Fibroblast of lung (primary cell): ENCODE results near the gene RAB31. TPM values are rescaled to one million over a fixed set of nuclear protein-coding genes. Genes with fewer than 3 reads are reported as not detected.

Source experiments
- DNase-seq, 2 donors: peaks; one replicate each; pipeline versions ENCODE4 v3.0.0 to v3.0.0-alpha.2; 2010; ENCODE audit warnings: low read depth in 2 of 2
- H2AFZ ChIP-seq: 2 replicates; pipeline ENCODE4 v1.5.1; 2012; ENCODE audit warnings: low read length, control low read depth, inconsistent platforms
- H3K27ac ChIP-seq: 2 replicates; pipeline ENCODE4 v1.5.1; 2011; ENCODE audit warnings: low read length, control low read depth; ENCODE audit not compliant: insufficient read depth
- H3K27me3 ChIP-seq: 2 replicates; pipeline ENCODE4 v1.5.1; 2011; ENCODE audit warnings: mild to moderate bottlenecking, low read length; ENCODE audit not compliant: control insufficient read depth, insufficient read depth
- H3K36me3 ChIP-seq: 2 replicates; pipeline ENCODE4 v1.5.1; 2011; ENCODE audit warnings: low read length; ENCODE audit not compliant: control insufficient read depth, insufficient read depth
- H3K4me1 ChIP-seq: 2 replicates; pipeline ENCODE4 v1.5.1; 2011; ENCODE audit warnings: low read length; ENCODE audit not compliant: control insufficient read depth, insufficient read depth; ENCODE audit errors: extremely low read depth
- H3K4me2 ChIP-seq: 2 replicates; pipeline ENCODE4 v1.5.1; 2011; ENCODE audit warnings: low read length, control low read depth; ENCODE audit not compliant: insufficient read depth; ENCODE audit errors: extremely low read depth
- H3K4me3 ChIP-seq, 4 experiments: fragments of 200-600 bp in 1 of 4; sonication (generic) in 1 of 4; replicated peaks in 1 of 4; 2 replicates each; pipeline ENCODE4 v1.5.1; 2011 to 2016; ENCODE audit warnings: low read length in 4 of 4, low read depth in 3 of 4, mild to moderate bottlenecking in 3 of 4, control low read depth in 2 of 4, inconsistent platforms in 1 of 4, mixed read lengths in 1 of 4; ENCODE audit not compliant: insufficient read depth in 1 of 4; ENCODE audit errors: control extremely low read depth in 1 of 4
- H3K79me2 ChIP-seq: 2 replicates; pipeline ENCODE4 v1.5.1; 2012; ENCODE audit warnings: mild to moderate bottlenecking, low read length, inconsistent platforms; ENCODE audit not compliant: control insufficient read depth, insufficient read depth
- H3K9ac ChIP-seq: 2 replicates; pipeline ENCODE4 v1.5.1; 2011; ENCODE audit warnings: mild to moderate bottlenecking, low read length, control low read depth; ENCODE audit not compliant: insufficient read depth
- H3K9me3 ChIP-seq: 2 replicates; pipeline ENCODE4 v1.5.1; 2012; ENCODE audit warnings: low read depth, low read length; ENCODE audit not compliant: control insufficient read depth, insufficient read depth
- H4K20me1 ChIP-seq: 2 replicates; pipeline ENCODE4 v1.5.1; 2011; ENCODE audit warnings: low read length; ENCODE audit not compliant: control insufficient read depth, insufficient read depth; ENCODE audit errors: extremely low read depth
- CTCF ChIP-seq, 2 donors: IDR thresholded peaks in 1 of 2; conservative IDR thresholded peaks in 1 of 2; 1 replicate in 1 of 2; 2 replicates in 1 of 2; pipeline ENCODE4 v1.5.1; 2011 to 2012; ENCODE audit warnings: low read length in 2 of 2, control low read depth in 1 of 2, inconsistent platforms in 1 of 2, low read depth in 1 of 2, mild to moderate bottlenecking in 1 of 2
- EZH2 ChIP-seq: IDR thresholded peaks from 2 replicates; pipeline ENCODE4 v1.5.1; 2012; ENCODE audit warnings: low read length, control low read depth, mild to moderate bottlenecking; ENCODE audit errors: missing control alignments
- polyA plus RNA-seq, 2 donors: library from polyadenylated mRNA; depleted of rRNA in 1 of 2; stranded (reverse) in 1 of 2; unstranded in 1 of 2; fragments of >200 nt; gene quantifications; 2 replicates each; pipeline ENCODE4 v1.2.1, GENCODE V29; 2011 to 2012; ENCODE audit warnings: missing spikeins in 1 of 2
- total RNA-seq: library from RNA; depleted of rRNA; stranded (reverse); fragments of >200 nt; gene quantifications from 2 replicates; pipeline ENCODE4 v1.2.1, GENCODE V29; 2014

The RAB31 gene
- total and polyA plus RNA-seq, 2 donors (not counting 1 experiment from before 2014, with no cell fraction given) = 29.6 to 47.1 TPM

GRCh38 chr18:9719421-9719981, 11.4 kb downstream of the RAB31 start:
- H3K4me2 ChIP-seq = peak overlapping the region; percentile 34
- H3K27ac ChIP-seq = peak overlapping the region; percentile 8
- no peaks in the 10 kb centered on the region for H4K20me1 ChIP-seq
- no peaks in the 10 kb centered on the region for H3K9me3 ChIP-seq
- H3K27me3 ChIP-seq = no peaks in the 10 kb centered on the region
- peak; percentile 85 to 90 for DNase-seq
- peak overlapping the region in 1 of 4 experiments; percentile 31 for H3K4me3 ChIP-seq
- no peak overlapping the region for H2AFZ ChIP-seq
- peaks cover 3% of the 10 kb centered on the region for H3K4me1 ChIP-seq
- H3K79me2 ChIP-seq = peaks cover 3% of the 10 kb centered on the region
- TF ChIP-seq CTCF (conservative IDR thresholded peaks at IDR 0.05 in 1 of 2, IDR thresholded peaks at IDR 0.05 in 1 of 2; ENCODE audit: low read depth in 1 of 2, low read length in 2 of 2) (no peak), EZH2 (no peak)
- H3K36me3 ChIP-seq = no peaks in the 10 kb centered on the region
- no peak overlapping the region for H3K9ac ChIP-seq

- H3K9ac ChIP-seq = no peak overlapping the region
- no peaks in the 10 kb centered on the region for H3K36me3 ChIP-seq
- H3K4me3 ChIP-seq = no peak overlapping the region
- no peaks in the 10 kb centered on the region for H4K20me1 ChIP-seq
- peaks cover 3% of the 10 kb centered on the region for H3K4me1 ChIP-seq
- no peaks in the 10 kb centered on the region for H3K27me3 ChIP-seq
- peaks cover 2% of the 10 kb centered on the region for H3K79me2 ChIP-seq
- H2AFZ ChIP-seq = no peak overlapping the region
- H3K27ac ChIP-seq = no peak overlapping the region
- no peak overlapping the region for H3K4me2 ChIP-seq
- H3K9me3 ChIP-seq = no peaks in the 10 kb centered on the region
- no peak for DNase-seq
- no peak for TF ChIP-seq CTCF (conservative IDR thresholded peaks at IDR 0.05 in 1 of 2, IDR thresholded peaks at IDR 0.05 in 1 of 2; ENCODE audit: low read depth in 1 of 2, low read length in 2 of 2)
- TF ChIP-seq EZH2 = no peak
These were observed 12.2 kb downstream of the RAB31 start for GRCh38 chr18:9720327-9720726.

GRCh38 chr18:9721893-9722550, 13.9 kb downstream of the RAB31 start:
- H3K9ac ChIP-seq = no peak overlapping the region
- DNase-seq = no peak
- H4K20me1 ChIP-seq = no peaks in the 10 kb centered on the region
- H3K9me3 ChIP-seq = no peaks in the 10 kb centered on the region
- no peak overlapping the region for H3K4me3 ChIP-seq
- H3K36me3 ChIP-seq = no peaks in the 10 kb centered on the region
- no peaks in the 10 kb centered on the region for H3K27me3 ChIP-seq
- H3K79me2 ChIP-seq = peaks cover 2% of the 10 kb centered on the region
- no peak overlapping the region for H2AFZ ChIP-seq
- no peak overlapping the region for H3K27ac ChIP-seq
- TF ChIP-seq CTCF (conservative IDR thresholded peaks at IDR 0.05 in 1 of 2, IDR thresholded peaks at IDR 0.05 in 1 of 2; ENCODE audit: low read depth in 1 of 2, low read length in 2 of 2) = no peak
- no peak for TF ChIP-seq EZH2
- peaks cover 3% of the 10 kb centered on the region for H3K4me1 ChIP-seq
- H3K4me2 ChIP-seq = no peak overlapping the region
